Breast epithelium (tissue), 4 donors: Measurements from ENCODE around the gene CCDC9. TPM values are rescaled to one million over a fixed set of nuclear protein-coding genes. Genes with fewer than 3 reads are reported as not detected.
"Not testable (repeated sequence)": the region's sequence is repeated elsewhere in the genome, so short reads cannot be mapped to it uniquely, and the experiment has no call there.

ENCODE experiments used
- DNase-seq, 2 donors: peaks; one replicate each; pipeline ENCODE4 v3.0.0-alpha.2; 2019; ENCODE audit warnings: low spot score in 2 of 2
- H3K27ac ChIP-seq, 2 donors: fragments of 200-600 bp; sonication (generic) in 1 of 2; one replicate each; pipeline ENCODE4 v1.5.1; 2016 to 2019; ENCODE audit warnings: mild to moderate bottlenecking in 1 of 2
- H3K27me3 ChIP-seq, 2 donors: fragments of 200-600 bp; sonication (generic) in 1 of 2; one replicate each; pipeline versions ENCODE4 v1.5.1 to v1.6.0; 2017 to 2019; ENCODE audit warnings: control low read depth in 1 of 2, mild to moderate bottlenecking in 1 of 2
- H3K36me3 ChIP-seq: fragments of 200-600 bp; one replicate; pipeline ENCODE4 v1.5.1; 2019
- H3K4me1 ChIP-seq, 2 donors: fragments of 200-600 bp; sonication (generic); one replicate each; pipeline ENCODE4 v1.5.1; 2016 to 2019; ENCODE audit warnings: control low read depth in 1 of 2
- H3K4me3 ChIP-seq, 3 donors: fragments of 200-600 bp; sonication (generic); 1 replicate in 2 of 3; 2 replicates in 1 of 3; pipeline ENCODE4 v1.5.1; 2016 to 2019; ENCODE audit warnings: mild to moderate bottlenecking in 3 of 3, moderate library complexity in 2 of 3
- H3K9me3 ChIP-seq, 2 donors: fragments of 200-600 bp; sonication (generic) in 1 of 2; one replicate each; pipeline ENCODE4 v1.5.1; 2016 to 2019; ENCODE audit warnings: control low read depth in 1 of 2
- CTCF ChIP-seq, 3 donors: fragments of 450-650 bp; IDR thresholded peaks; one replicate each; pipeline ENCODE4 v1.5.1; 2016 to 2017; ENCODE audit warnings: antibody characterized with exemption in 3 of 3, mild to moderate bottlenecking in 3 of 3, moderate library complexity in 3 of 3
- POLR2A ChIP-seq: fragments of 450-650 bp; IDR thresholded peaks from one replicate; pipeline ENCODE4 v1.6.1; 2016; ENCODE audit warnings: antibody characterized with exemption, mild to moderate bottlenecking, moderate library complexity
- POLR2AphosphoS5 ChIP-seq, 3 donors: sonication (generic); formaldehyde crosslinking; IDR thresholded peaks; one replicate each; pipeline ENCODE4 v1.6.1; 2017; ENCODE audit warnings: antibody characterized with exemption in 3 of 3
- intact Hi-C: fragments of 100-400 bp; cut with DNase I; formaldehyde crosslinking; loops from one replicate; pipeline ENCODE4 v1.15.1; 2023; ENCODE audit warnings: low total_unique reads
- total RNA-seq, 3 donors: library from RNA; depleted of rRNA; stranded (reverse); fragments of >200 nt; gene quantifications; one replicate each; pipeline ENCODE4 v1.1.0, GENCODE V29; 2016

Gene CCDC9
- total RNA-seq, 3 donors from 2014 or later: 9.4 to 15.1 (median 14.8) TPM

- intact Hi-C loops: loop anchor here (1.0 kb wide), 1 partner anchor 15 kb away; no protein-coding TSS in a partner anchor
- TF ChIP-seq POLR2AphosphoS5 (IDR thresholded peaks at IDR 0.05): peak in 1 of 3 donors; percentile 28
- no peak for TF ChIP-seq POLR2A
- TF ChIP-seq CTCF (IDR thresholded peaks at IDR 0.05): peak; percentile 90 to 93 (median 92)
- no peak overlapping the region for H3K4me3 ChIP-seq
- H3K36me3 ChIP-seq: no peaks in the 10 kb centered on the region
- H3K27me3 ChIP-seq: no peaks in the 10 kb centered on the region
- H3K9me3 ChIP-seq: no peaks in the 10 kb centered on the region
- H3K4me1 ChIP-seq: peaks cover 0 to 15% of the 10 kb centered on the region in 2 donors
- peak; percentile 68 to 82 for DNase-seq
- no peak overlapping the region for H3K27ac ChIP-seq
Observed at GRCh38 chr19:47247308-47247990, 8.9 kb upstream of the CCDC9 start.

- H3K4me3 ChIP-seq, intact Hi-C loops, H3K27me3 ChIP-seq, H3K9me3 ChIP-seq, DNase-seq, H3K36me3 ChIP-seq, H3K27ac ChIP-seq, H3K4me1 ChIP-seq: not testable (repeated sequence)
Observed at GRCh38 chr19:47253016-47253415, 3.3 kb upstream of the CCDC9 start.

- H3K9me3 ChIP-seq: no peaks in the 10 kb centered on the region
- DNase-seq: no peak
- intact Hi-C loops: no loop called here
- H3K4me3 ChIP-seq: no peak overlapping the region
- H3K27me3 ChIP-seq: no peaks in the 10 kb centered on the region
- TF ChIP-seq POLR2AphosphoS5 (IDR thresholded peaks at IDR 0.05) (no peak), POLR2A (no peak), CTCF (IDR thresholded peaks at IDR 0.05) (no peak)
- peaks cover 4 to 9% of the 10 kb centered on the region in 2 donors for H3K4me1 ChIP-seq
- H3K36me3 ChIP-seq: no peaks in the 10 kb centered on the region
- H3K27ac ChIP-seq: no peak overlapping the region
Observed at GRCh38 chr19:47253467-47253881, 2.9 kb upstream of the CCDC9 start.

- no peak for TF ChIP-seq POLR2AphosphoS5 (IDR thresholded peaks at IDR 0.05)
Observed at GRCh38 chr19:47253970-47254369, 2.4 kb upstream of the CCDC9 start.

GRCh38 chr19:47256693-47257410 is 527 bp downstream of the CCDC9 start:
- peak overlapping the region; percentile 94 to 97 for H3K27ac ChIP-seq
- H3K36me3 ChIP-seq: no peaks in the 10 kb centered on the region
- intact Hi-C loops: no loop called here
- peaks cover 4 to 13% of the 10 kb centered on the region in 2 donors for H3K4me1 ChIP-seq
- peak; percentile 100 for DNase-seq
- no peaks in the 10 kb centered on the region for H3K27me3 ChIP-seq
- H3K9me3 ChIP-seq: no peaks in the 10 kb centered on the region
- peak overlapping the region; percentile 60 to 67 (median 64) for H3K4me3 ChIP-seq
- peak in 1 of 3 donors; percentile 41 for TF ChIP-seq POLR2AphosphoS5 (IDR thresholded peaks at IDR 0.05)
- TF ChIP-seq POLR2A: no peak

More at GRCh38 chr19:47253970-47254369, 2.4 kb upstream of the CCDC9 start:
- H3K9me3 ChIP-seq: no peaks in the 10 kb centered on the region
- DNase-seq: no peak
- intact Hi-C loops: no loop called here
- no peak overlapping the region for H3K27ac ChIP-seq
- H3K27me3 ChIP-seq: no peaks in the 10 kb centered on the region
- no peak overlapping the region for H3K4me3 ChIP-seq
- no peaks in the 10 kb centered on the region for H3K36me3 ChIP-seq
- H3K4me1 ChIP-seq: peaks cover 4 to 13% of the 10 kb centered on the region in 2 donors

- TF ChIP-seq POLR2AphosphoS5 (IDR thresholded peaks at IDR 0.05) (peak; percentile 56 to 64 (median 61)), CTCF (IDR thresholded peaks at IDR 0.05) (no peak), POLR2A (peak; percentile 31)
- Histone ChIP-seq H3K4me1 (peaks cover 4 to 13% of the 10 kb centered on the region in 2 donors), H3K36me3 (no peaks in the 10 kb centered on the region), H3K9me3 (no peaks in the 10 kb centered on the region), H3K27ac (peak overlapping the region; percentile 94 to 97), H3K27me3 (no peaks in the 10 kb centered on the region), H3K4me3 (peak overlapping the region; percentile 60 to 67 (median 64))
- DNase-seq: no peak
- intact Hi-C loops: no loop called here
Observed at GRCh38 chr19:47257411-47258169, 1.3 kb downstream of the CCDC9 start.
